Activated CD4-positive, alpha-beta T cell treated with anti-CD3 and anti-CD28 coated beads for 24 hours (primary cell): ENCODE data around the gene SUMF1.
A peak's percentile ranks its signal among the peaks of the same experiment; 100 is the strongest.

ENCODE experiments used
- DNase-seq, 2 donors: peaks; one replicate each; pipeline ENCODE4 v3.0.0-alpha.2; 2020; ENCODE audit warnings: low read depth in 2 of 2

SUMF1 gene

DNA sequence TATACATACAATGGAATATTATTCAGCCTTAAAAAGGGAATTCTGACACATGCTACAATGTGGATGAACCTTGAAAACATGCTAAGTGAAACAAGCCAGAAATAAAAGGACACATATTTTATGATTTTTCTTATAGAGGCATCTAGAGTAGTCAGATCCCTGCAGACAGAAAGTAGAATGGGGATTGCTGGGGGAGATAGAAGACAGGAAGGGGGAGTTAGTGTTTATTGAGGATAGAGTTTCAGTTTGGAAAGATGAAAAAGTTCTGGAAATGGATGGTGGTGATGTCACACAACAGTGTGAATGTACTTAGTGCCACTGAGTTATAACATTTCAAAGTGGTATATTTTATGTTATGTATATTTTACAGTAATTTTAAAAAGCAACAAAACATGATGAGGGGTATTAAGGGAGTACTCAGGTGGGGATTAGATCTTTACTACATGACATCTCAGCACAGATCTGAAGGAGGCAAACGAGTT is 30.8 kb upstream of the SUMF1 start:
- DNase-seq: no peak

DNA sequence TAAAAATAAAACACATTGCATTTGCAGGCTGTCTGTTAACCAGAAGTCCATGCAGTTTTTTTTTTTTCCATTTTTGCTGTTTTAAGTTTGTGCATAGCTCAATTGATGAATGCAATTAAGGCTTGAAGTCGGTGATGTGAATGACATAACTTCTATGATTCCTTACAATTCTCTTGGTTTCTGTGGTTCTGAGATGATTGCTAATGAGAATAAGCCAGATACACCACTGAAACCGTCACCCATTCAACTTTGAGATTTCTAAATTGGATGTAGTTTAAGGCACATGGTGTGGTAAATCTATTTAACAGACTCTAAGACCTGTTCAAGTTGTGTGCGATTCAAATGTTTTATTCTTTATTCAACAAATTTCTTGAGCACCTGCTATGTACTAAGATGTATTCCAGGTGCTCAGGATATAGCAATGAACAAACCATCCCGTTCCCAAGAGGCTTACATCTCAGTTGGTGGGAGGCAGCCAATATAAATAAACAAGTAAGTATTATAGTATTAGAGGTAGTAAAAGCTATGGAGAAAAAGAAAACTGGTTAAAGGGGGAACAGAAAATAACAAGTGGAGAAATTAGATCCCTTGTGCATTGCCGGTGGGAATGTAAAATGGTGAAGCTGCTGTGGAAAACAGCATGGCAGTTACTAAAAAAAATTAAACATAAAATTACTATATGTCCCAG is 30.1 kb upstream of the SUMF1 start:
- no peak for DNase-seq

DNA sequence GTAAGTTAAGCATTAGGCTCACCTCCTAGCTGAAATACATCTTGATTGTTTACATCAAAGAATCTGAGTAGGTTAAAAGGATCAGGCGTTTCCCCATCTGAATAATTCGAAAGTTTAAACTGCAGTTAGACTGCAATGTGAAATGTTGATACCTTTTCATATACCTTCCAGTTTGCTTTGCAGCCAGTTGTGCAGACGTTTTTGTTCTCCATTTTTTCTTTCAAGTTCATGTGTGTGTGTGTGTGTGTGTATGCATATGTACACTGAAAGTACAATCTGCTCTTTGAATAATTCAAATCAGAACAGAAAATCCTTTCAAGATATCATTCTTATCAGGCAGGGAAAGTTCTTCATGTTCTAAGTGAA is 29.0 kb upstream of the SUMF1 start:
- no peak for DNase-seq

DNA sequence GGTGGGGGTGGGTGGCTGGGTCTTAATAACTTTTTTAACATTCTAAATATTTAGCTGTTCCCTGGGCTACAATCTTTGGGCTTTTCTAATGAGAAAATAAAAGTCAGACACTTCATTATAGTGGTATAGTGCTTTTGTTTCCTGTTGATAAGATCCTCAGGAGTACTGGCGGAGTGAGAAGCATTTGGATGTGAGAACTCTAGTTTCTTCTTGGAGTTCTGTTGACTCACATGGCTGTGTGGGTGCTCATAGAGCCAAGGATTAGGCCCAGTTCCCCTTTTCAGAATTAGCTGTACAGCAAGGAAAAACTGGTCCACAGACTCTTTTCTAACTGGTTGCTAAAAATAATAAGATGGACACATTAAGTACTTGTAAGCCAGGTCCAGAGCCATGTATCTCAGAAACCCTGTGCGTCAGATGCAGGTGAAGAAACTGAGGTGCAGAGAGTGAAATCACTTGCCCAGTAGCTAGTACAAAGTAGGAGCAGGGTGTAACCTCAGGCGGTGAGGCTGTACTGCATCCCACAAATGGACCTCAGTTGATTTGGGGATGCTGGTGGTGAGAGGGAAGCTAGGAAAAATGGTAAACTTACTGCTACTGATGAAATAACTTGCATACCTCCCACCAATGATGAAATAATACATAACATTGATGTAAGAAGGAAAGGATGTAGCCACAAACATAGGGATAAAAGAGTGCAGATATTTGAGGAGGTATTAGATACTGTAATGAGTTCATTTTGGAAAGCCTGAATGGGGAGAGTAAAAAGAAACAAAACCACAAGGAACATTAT is 28.4 kb upstream of the SUMF1 start:
- DNase-seq: no peak

DNA sequence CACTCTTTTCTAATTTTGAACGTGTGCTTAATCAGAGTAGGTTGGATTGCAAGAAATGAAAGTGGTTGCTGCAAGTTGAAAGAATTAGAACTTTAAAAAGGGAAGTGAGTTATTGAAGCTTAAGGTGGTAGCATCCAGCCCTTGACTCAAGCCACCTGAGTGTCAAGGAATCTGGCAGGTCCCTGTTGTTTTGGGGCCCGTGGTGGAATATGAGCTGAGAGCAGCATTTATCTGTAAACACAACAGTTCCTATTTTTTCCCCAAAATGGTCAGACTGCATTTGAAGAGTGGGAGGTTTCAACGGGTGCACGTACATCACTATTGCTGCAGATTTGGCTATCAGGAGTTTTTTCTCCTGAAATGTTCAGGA is 27.8 kb upstream of the SUMF1 start:
- DNase-seq: no peak

DNA sequence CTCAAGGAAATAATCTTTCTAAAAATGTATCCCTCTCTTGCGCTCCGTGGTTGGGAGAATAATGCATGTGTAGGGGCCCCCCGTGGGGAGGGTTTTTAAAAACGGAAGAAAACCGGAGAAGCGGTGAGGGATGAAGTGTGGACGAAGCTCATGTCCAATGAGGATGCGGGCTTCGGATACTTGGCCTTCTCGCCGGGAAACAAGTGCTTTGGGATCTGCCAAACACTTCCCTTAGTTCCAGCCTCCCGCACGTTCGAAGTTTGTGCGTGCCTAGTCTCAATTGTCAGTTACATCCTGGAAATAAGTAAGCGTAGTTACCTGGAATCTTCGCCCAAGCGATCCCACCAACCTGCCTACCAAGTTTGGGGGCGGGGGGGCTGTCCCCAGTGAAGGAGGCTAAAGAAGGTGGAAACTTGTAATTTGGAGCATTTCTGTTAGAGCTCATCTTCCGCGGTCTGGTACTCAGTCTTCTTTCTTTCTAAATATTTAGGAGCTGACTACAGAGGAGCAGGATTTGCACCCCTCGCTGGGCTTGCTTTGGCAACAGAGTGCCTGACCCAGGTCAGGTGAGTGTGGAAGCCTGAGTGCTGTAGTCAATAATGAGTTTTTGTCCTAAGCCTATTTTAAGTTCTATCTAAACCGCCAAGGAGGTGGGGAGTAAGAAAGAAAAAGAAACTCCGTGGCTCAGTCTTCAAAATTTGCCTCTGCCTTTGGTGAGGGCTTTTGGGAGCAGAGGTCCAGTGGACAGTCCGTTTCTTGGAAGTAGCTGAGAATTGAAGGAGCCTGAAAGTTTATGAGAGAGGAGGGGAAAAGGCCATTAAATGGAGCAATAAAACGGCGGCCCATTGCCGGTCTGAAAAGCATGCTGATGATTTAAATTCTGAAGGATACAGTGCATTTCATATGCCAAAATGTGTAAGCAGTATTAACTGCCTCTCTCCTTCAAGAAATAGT is 27.1 kb upstream of the SUMF1 start:
- no peak for DNase-seq

DNA sequence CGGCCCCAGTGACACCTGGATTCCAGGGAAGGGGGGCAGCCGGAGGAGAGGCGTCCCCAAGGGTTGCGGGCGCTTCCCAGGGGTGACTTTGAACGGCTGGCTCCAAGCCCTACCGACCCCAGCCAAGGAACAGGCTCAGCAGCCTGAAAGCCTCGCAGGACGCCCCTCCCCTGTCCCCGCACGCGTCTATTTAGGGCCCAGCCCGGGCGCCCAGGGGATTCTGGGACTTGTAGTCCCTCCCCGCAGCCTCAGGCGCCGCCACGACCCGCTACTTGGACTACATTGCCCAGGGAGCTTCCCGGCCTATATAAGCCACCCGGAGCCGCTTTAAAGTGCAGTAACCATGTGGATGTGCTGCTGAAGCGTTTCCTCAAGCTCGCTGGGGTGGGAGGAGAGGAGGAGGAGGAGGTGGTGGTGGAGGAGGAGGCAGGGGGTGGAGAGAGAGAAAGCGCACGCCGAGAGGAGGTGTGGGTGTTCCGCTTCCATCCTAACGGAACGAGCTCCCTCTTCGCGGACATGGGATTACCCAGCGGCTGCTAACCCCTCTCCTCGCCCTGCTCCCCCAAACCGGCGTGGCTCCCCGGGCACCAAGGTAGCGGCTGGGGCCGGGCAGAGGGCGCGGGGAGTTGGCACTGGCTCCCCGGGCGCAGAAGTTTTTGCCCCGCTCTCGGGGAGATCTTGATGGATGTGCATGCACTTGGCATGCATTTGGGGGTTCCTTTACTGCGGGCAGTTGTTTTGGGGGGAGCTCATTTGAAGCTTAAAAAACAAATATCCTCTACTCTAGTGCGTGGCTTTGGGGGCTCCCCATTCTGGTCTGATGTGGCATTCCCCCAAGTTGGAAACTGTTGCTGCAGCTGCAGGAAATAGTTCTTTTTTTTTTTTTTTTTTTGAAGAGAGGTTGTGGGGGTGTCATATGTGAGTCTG is 26.2 kb upstream of the SUMF1 start, which contains the start of gene ITPR1:
Gene ITPR1 (plus strand): TSS at position 335 of the 927 bp plus-strand sequence. CDS start 23,144 bp downstream, outside the sequence.
- peak; percentile 95 to 98 for DNase-seq

DNA sequence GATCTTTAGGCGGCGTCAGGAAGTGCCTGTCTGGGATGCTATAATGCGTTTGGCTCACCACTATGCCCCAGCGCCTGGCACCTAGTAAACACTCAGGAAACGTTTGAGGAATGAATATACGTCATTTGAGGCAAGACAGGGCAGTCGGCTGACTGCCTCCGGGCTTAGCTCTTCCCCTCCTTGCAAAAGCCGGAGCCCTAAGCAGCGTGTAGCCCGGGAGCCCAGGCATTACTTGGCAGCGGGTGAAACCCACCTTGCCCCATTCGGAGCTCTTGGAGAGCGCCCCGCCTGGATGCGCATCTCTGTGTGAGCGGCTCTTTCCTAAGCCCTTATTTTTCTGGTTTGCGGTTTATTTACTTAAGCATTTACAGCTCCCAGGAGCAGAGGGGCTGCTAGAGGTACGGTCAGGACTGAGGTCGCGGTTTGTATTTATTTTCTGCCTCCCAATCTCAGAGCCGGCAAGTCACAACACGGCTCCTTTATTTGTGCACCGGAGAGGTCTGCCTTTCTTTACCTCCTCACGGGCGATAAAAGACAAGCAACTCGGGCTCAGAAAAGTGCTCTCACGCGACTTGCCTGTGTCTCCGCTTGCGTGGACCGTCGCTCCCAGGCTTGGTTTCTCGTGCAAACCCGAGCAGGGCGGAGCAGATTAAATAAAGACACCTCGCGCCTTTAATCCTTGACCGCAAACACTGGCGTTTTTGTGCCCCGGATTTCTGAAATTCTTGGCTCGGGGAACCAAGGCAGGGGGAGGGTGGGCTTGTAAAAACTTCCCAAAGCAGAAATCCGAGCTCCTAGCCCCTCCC is 25.3 kb upstream of the SUMF1 start:
- DNase-seq: no peak

DNA sequence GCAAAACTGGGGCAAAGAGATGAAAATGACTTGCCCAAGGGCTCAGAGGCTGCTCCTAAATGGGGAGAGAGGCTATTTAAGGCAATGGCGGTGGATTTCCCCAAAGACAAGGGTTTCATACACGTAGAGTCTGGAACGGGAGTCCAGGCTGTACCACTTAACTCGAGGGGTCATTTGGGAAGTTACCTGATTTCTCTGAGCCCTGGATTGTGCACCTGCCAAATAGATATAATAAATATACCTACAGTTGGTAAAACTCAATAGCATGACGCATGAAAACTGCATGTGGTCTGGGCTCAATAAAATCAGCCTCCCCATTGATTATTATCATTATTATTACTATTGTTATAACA is 24.8 kb upstream of the SUMF1 start:
- no peak for DNase-seq

DNA sequence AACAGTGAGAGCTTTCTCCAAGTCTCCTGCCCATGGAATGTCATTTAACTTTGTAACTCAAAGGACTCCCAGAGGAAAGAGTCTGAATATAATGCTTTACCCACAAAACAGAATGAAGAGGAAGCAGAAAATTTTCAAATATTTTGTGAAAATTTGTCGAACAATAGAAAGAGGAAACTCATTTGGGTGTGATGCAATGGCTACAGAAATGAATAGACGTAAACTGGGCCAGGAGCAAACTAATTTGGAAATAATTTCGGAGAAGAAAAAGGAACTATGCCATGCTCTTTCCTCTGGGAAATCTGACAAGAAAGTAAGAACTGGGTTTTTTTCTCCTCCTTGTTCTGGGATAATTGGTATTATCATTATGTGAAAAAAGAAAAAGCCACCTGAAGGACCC is 11.2 kb upstream of the SUMF1 start:
- no peak for DNase-seq

DNA sequence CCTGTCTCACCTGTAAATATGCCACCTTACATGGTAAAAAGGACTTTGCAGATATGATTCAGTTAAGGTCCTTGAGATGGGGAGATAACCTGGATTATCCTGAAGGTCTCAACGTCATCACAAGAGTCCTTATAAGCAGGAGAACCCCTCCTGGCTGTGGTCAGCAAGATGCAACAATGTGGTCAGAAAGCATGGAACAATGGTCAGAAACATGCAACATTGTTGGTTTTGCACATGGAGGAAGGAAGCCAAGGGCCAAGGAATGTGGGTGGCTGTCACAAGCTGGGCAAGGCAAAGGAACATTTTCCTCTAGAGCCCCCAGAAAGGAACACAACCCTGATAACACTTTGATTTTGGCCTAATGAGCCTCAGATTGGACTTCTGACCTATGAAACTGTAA is 9.4 kb upstream of the SUMF1 start:
- DNase-seq: no peak

DNA sequence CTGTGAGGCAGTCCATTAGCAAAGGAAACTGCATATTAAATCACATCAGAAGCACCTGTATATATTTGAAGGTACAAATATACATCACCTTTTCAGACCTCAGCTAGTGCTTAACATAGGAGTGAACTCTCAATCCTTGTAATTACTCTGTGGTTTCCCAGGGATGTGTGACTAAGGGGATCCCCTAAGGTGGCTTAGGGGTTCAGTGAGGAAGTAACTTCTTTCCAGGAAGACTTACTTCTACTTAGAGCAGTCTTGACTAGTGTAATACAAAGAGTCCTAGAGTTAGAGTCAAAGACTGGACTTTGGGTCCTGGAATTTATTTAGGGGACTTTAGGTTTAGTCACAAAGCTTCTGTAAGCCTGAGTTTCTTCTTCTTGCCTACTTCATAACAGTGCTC is 8.7 kb upstream of the SUMF1 start:
- DNase-seq: no peak

DNA sequence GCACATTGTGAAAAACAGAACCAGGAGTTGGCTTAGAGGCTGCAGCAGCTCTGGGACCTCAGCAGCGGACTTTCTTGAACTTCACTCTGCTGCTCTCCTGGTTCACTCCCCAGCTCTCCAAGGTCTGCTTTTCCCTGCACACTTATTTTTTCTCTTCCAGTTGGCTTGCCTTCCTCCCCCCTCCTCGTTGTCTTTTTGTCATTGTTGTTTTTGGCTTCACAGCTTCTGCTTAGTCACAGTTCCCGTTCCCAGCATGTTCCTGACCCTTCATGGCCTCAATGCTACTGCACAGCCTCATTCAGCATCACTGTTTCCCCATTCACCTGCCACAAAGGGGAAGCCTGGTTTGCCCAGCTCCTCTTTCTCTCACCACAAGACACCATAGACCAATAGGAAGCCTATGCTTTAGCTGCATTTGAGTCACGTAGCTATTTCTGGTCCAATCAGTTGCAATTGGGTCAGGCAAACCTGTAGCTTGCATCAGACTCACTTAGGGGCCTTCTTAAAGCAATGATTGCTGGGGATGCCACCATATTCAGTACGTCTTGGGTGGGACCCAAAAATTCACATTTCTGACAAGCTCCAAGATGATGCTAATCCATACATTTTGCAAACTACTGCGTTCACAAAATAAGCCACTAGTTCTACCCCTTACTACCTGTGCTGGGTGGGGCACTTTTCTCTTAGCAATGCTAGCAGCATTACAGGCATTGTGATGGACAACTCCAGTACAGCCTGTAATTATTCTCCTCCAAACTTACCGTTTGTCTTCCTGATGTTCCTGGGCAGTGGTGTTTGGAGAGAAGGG is 7.8 kb upstream of the SUMF1 start:
- DNase-seq: no peak

DNA sequence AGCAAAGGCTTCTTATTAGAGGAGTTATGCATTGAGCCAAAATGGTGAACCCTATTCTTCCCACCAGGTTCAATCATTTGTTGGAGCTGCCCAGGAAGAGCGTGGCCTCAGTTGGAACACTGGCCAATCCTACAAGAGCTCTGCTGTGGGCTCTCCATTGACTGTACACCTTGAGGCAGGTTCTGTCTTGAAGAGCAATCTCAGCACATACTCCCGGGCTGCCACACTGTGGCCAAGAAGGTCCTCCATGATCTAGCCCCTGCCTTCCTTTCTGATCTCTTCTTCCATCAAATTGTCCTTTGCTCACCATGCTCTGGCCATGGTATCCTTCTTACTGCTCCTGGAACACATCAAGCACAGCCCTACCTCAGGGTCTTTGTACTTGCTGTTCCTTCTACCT is 5.7 kb upstream of the SUMF1 start:
- no peak for DNase-seq

DNA sequence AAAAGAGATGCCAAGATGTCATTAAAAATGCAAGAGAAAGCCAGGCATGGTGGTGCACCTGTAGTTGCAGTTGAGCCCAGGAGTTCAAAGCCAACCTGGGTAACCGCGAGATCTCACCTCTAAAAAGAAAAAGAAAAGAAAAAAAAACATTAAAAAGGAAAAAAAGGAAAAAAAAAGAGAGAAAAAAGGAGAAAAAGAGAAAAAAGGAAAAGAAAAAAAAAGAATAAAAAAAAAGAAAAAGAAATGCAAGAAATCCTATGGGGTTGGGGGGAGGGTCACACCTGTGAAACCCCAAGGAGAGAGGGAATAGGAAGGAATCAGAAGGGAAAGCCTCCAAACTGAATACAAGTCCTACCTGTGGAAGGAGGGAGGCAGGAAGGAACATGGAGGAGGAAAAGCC is 5.2 kb upstream of the SUMF1 start:
- DNase-seq: no peak

DNA sequence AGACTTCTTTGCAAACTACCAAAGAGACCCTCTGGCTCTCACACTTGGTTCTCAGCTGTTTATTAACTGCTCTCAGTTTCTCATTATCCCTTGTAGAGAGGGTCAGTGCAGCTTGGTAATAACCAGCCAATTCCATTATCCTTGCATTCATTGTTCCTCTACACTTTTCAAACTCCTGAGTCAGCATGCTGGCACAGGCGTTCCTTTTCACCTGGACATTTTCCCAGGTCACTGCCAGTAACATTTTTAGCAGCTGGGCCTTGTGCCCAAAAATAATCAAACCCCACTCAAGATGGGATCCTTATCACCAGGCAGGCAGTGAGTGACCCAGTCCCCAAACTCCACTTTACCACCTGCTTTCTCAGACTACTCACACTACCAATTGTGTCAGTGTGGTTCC is 4.8 kb upstream of the SUMF1 start:
- no peak for DNase-seq

DNA sequence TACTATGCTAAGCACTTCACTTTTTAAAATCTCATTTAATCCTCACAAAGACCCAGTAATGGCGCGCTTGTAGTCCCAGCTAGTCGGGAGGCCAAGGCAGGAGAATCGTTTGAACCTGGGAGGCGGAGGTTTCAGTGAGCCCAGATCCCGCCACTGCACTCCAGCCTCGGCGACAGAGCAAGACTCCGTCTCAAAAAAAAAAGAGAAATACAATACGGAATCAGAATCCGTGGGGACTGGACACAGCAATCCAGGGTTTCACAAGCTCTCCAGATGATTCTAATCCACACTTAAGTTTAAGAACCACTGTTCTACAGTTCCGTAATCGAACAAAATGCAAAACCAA is 426 bp upstream of the SUMF1 start:
- DNase-seq: no peak

DNA sequence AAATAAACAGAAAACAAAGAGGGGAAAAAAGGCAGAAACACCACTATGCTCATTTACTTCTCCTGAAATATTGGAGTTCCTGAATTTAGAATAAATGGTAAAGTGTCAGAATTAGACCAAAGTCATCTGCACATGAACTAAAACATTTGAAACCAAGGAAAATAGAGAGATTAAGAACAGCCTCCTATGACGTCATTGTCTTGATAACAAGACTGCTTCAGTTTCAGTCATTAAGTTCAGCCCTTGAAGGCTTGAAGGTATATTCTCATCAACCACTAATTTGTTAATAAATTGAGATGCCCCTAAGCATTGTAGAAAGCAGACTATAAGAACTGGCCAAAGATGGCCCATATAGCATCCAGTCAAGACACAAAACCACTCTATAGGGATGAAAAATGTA is 2.5 kb downstream of the SUMF1 start:
- no peak for DNase-seq

DNA sequence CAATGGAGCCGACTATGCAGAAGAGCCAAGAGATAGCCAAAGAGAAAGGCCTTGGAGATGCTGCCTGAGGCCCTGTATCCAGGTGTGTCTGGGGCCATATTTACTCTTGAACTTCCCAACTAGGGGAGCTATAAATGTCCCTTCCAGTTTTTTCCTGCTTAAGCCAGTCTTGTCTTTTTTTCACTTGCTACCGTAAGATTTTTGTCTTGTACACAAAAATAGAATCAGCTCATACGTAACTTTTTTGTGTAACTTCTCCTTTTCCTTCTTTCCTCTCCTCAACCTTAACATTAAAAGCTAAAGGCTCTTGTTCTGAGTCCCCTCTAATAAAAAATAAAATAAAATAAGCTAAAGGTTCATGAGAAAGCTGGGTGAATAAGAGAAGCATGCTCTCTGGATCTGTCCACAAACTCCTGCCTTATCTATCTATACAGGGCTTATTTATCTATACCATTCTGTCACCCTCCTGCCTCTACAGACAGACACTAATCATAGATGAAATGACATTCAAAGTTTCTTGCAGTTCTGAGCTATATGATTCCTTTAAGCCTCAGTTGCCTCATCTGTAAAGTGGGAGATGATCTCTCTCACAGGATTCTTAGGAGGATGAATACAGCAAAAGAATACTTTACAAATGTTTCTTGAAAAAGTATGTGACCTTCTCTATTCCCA is 4.6 kb downstream of the SUMF1 start:
- no peak for DNase-seq
